GM23338 (cell line): ENCODE data around the gene ARID1B. TPM values are rescaled to one million over a fixed set of nuclear protein-coding genes. Genes with fewer than 3 reads are reported as not detected.

Experiments used
- CREB1 ChIP-seq: fragments of 250-450 bp; sonication (Bioruptor Pico); IDR thresholded peaks from 2 replicates; pipeline ENCODE4 v1.5.0; 2020; ENCODE audit warnings: low read depth, mild to moderate bottlenecking, moderate library complexity
- CTCF ChIP-seq, 2 experiments: fragments of 200-600 bp in 1 of 2; sonication (generic) in 1 of 2; conservative IDR thresholded peaks; 2 replicates each; pipeline versions ENCODE4 v1.5.1 to v1.6.1; 2016 to 2017; ENCODE audit warnings: antibody characterized with exemption in 2 of 2, low read depth in 2 of 2, mild to moderate bottlenecking in 2 of 2, moderate library complexity in 1 of 2
- ETS1 ChIP-seq: IDR thresholded peaks from 2 replicates; pipeline ENCODE4 v1.6.1; 2016; ENCODE audit warnings: antibody characterized with exemption
- EZH2 ChIP-seq: fragments of 200-600 bp; sonication (generic); IDR thresholded peaks from one replicate; pipeline ENCODE4 v1.8.0; 2017; ENCODE audit warnings: antibody characterized with exemption, mild to moderate bottlenecking, low read depth; ENCODE audit not compliant: unreplicated experiment
- EZH2phosphoT487 ChIP-seq: fragments of 200-600 bp; sonication (generic); IDR thresholded peaks from one replicate; pipeline ENCODE4 v1.8.1; 2018; ENCODE audit warnings: antibody characterized with exemption; ENCODE audit not compliant: unreplicated experiment
- JUNB ChIP-seq: IDR thresholded peaks from one replicate; pipeline ENCODE4 v1.6.1; 2016; ENCODE audit warnings: antibody characterized with exemption; ENCODE audit not compliant: unreplicated experiment
- NANOG ChIP-seq: IDR thresholded peaks from 2 replicates; pipeline ENCODE4 v1.6.1; 2016; ENCODE audit warnings: antibody characterized with exemption, borderline replicate concordance
- POLR2AphosphoS5 ChIP-seq: IDR thresholded peaks from 2 replicates; pipeline ENCODE4 v1.6.1; 2016; ENCODE audit warnings: antibody characterized with exemption, low read depth
- STAT1 ChIP-seq: IDR thresholded peaks from one replicate; pipeline ENCODE4 v1.6.1; 2016; ENCODE audit warnings: antibody characterized with exemption; ENCODE audit not compliant: unreplicated experiment
- ZNF114 ChIP-seq: fragments of 250-450 bp; sonication (Bioruptor Pico); IDR thresholded peaks from 2 replicates; pipeline ENCODE4 v1.5.0; 2020; ENCODE audit warnings: mild to moderate bottlenecking, moderate library complexity
- ZNF331 ChIP-seq: fragments of 250-450 bp; sonication (Bioruptor Pico); IDR thresholded peaks from 2 replicates; pipeline ENCODE4 v1.5.0; 2020; ENCODE audit warnings: low read depth, mild to moderate bottlenecking, moderate library complexity
- ZNF462 ChIP-seq: fragments of 250-450 bp; sonication (Bioruptor Pico); IDR thresholded peaks from 2 replicates; pipeline ENCODE4 v1.5.0; 2020; ENCODE audit warnings: mild to moderate bottlenecking, moderate library complexity
- polyA plus RNA-seq: library from polyadenylated mRNA; unstranded; fragments of >200 nt; fragmentation: Nextera tagmentation; extraction: Ambion mirVana; gene quantifications from 2 replicates; pipeline ENCODE4 v1.2.1, GENCODE V29; 2016
- total RNA-seq: library from RNA; depleted of rRNA; stranded (reverse); fragments of >200 nt; shearing (Covaris generic); gene quantifications from 2 replicates; pipeline ENCODE4 v1.2.3, GENCODE V29; 2014

The ARID1B gene
- total and polyA plus RNA-seq, 2 experiments from 2014 or later: 59.3 to 72.2 TPM

DNA sequence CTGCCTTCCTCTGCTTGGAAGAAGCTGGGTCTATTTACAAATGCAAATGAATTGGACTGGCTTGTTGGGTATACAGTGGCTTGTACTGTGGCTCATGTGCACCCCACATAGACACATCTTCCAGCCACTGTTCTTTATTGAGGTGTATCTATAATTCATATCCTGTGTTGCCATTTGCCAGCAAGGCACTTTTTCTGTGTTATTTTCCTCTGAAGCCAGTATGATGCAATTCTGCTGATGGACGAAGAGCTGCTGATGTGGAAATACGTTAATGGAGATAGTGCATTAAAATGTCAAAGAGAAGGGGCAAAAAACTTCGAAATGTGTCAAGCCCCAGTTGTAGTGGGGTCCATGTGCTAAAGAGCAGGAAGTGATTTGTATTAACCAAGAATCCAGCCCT, 378.6 kb downstream of the ARID1B start (continued):
- TF ChIP-seq ZNF462 (CRISPR knock-in tag): no peak
- no peak for TF ChIP-seq EZH2phosphoT487
- no peak for TF ChIP-seq STAT1
- TF ChIP-seq JUNB: no peak
- no peak for TF ChIP-seq POLR2AphosphoS5
- TF ChIP-seq ZNF114 (CRISPR knock-in tag): no peak
- TF ChIP-seq ETS1: no peak
- no peak for TF ChIP-seq NANOG
- TF ChIP-seq EZH2: no peak
- TF ChIP-seq ZNF331 (CRISPR knock-in tag): no peak
- TF ChIP-seq CTCF (conservative IDR thresholded peaks at IDR 0.05; ENCODE audit: low read depth in 2 of 2): no peak
- TF ChIP-seq CREB1 (CRISPR knock-in tag): no peak
